H1 (cell line): Measurements from ENCODE around the gene NF1. TPM values are rescaled to one million over a fixed set of nuclear protein-coding genes. Genes with fewer than 3 reads are reported as not detected.

Experiments
- CTCF ChIA-PET: fragments of 300-600 bp; sonication (Branson Sonifier 250); formaldehyde crosslinking; loops from one replicate; lab custom pipeline; 2021; ENCODE audit not compliant: partially characterized antibody; lab: Charles Lee
- POLR2A ChIA-PET: fragments of 300-600 bp; sonication (Branson Sonifier 250); formaldehyde crosslinking; loops from one replicate; lab custom pipeline; 2021; ENCODE audit warnings: inconsistent platforms; ENCODE audit not compliant: partially characterized antibody; lab: Charles Lee
- DNase-seq, 2 experiments: peaks; one replicate each; pipeline versions ENCODE4 v3.0.0 to v3.0.0-alpha.2; 2010 to 2022; ENCODE audit warnings: low spot score in 2 of 2, low read depth in 1 of 2, mixed read lengths in 1 of 2
- FAIRE-seq: peaks from 2 replicates; lab custom pipeline; 2011; peaks lifted over from hg19 to GRCh38; lab: Jason Lieb, UNC
- H2AFZ ChIP-seq: 2 replicates; pipeline ENCODE4 v1.8.1; 2012; ENCODE audit warnings: low read length, inconsistent platforms
- H2AK5ac ChIP-seq: 2 replicates; pipeline ENCODE4 v1.6.1; 2013; ENCODE audit warnings: low read depth, low read length
- H2BK120ac ChIP-seq: replicated peaks from 2 replicates; pipeline ENCODE3; 2013; ENCODE audit warnings: low read depth, low read length, inconsistent platforms
- H2BK12ac ChIP-seq: 2 replicates; pipeline ENCODE4 v1.6.1; 2013; ENCODE audit warnings: low read depth, low read length
- H2BK15ac ChIP-seq: 2 replicates; pipeline ENCODE4 v1.6.1; 2013; ENCODE audit warnings: low read length
- H2BK20ac ChIP-seq: 2 replicates; pipeline ENCODE4 v1.6.1; 2013; ENCODE audit warnings: low read length
- H2BK5ac ChIP-seq: 2 replicates; pipeline ENCODE4 v1.6.1; 2013; ENCODE audit warnings: low read depth, low read length
- H3K14ac ChIP-seq: 2 replicates; pipeline ENCODE4 v1.6.1; 2013; ENCODE audit warnings: inconsistent platforms; ENCODE audit not compliant: insufficient read length
- H3K18ac ChIP-seq: 2 replicates; pipeline ENCODE4 v1.6.1; 2013; ENCODE audit warnings: low read length; ENCODE audit errors: extremely low read depth
- H3K23ac ChIP-seq: 2 replicates; pipeline ENCODE4 v1.6.1; 2013; ENCODE audit warnings: inconsistent platforms; ENCODE audit not compliant: insufficient read length
- H3K23me2 ChIP-seq: 2 replicates; pipeline ENCODE4 v1.6.1; 2013; ENCODE audit warnings: low read depth, low read length
- H3K27ac ChIP-seq: 2 replicates; pipeline ENCODE4 v1.6.1; 2011; ENCODE audit warnings: low read depth, low read length, inconsistent platforms
- H3K27me3 ChIP-seq, 4 experiments: replicated peaks in 1 of 4; 1 replicate in 1 of 4; 2 replicates in 3 of 4; pipeline versions ENCODE4 v1.6.1 to v1.8.1; 2011 to 2013; ENCODE audit warnings: low read length in 3 of 4, mild to moderate bottlenecking in 3 of 4, inconsistent platforms in 2 of 4, mixed read lengths in 2 of 4, moderate library complexity in 1 of 4; ENCODE audit not compliant: control insufficient read depth in 3 of 4, insufficient read depth in 3 of 4; ENCODE audit errors: extremely low read depth in 1 of 4
- H3K36me3 ChIP-seq, 4 experiments: 2 replicates each; pipeline versions ENCODE4 v1.6.1 to v1.8.1; 2011 to 2013; ENCODE audit warnings: mild to moderate bottlenecking in 4 of 4, low read length in 3 of 4, moderate library complexity in 2 of 4, control low read depth in 1 of 4, inconsistent platforms in 1 of 4; ENCODE audit not compliant: insufficient read depth in 4 of 4, control insufficient read depth in 2 of 4
- H3K4ac ChIP-seq: replicated peaks from 2 replicates; pipeline ENCODE3; 2013; ENCODE audit warnings: low read length, low read depth, mixed read lengths, inconsistent platforms; ENCODE audit not compliant: insufficient read length
- H3K4me1 ChIP-seq, 4 experiments: replicated peaks in 1 of 4; 1 replicate in 1 of 4; 2 replicates in 3 of 4; pipeline versions ENCODE4 v1.6.1 to v1.8.1; 2011 to 2013; ENCODE audit warnings: low read length in 3 of 4, inconsistent platforms in 2 of 4, mixed read lengths in 1 of 4; ENCODE audit not compliant: insufficient read depth in 4 of 4, control insufficient read depth in 3 of 4
- H3K4me2 ChIP-seq, 2 experiments: 2 replicates each; pipeline versions ENCODE4 v1.6.1 to v1.8.1; 2011 to 2013; ENCODE audit warnings: low read depth in 2 of 2, low read length in 2 of 2, control low read depth in 1 of 2, inconsistent platforms in 1 of 2, mild to moderate bottlenecking in 1 of 2; ENCODE audit not compliant: insufficient read depth in 1 of 2
- H3K4me3 ChIP-seq, 4 experiments: fragments of 200-600, 300-600 bp in 1 of 4; sonication (generic), shearing (Covaris generic), sonication (Bioruptor Twin) in 1 of 4; 2 replicates each; pipeline versions ENCODE4 v1.5.1 to v1.8.1; 2011 to 2016; ENCODE audit warnings: low read length in 4 of 4, low read depth in 3 of 4, control low read depth in 2 of 4, inconsistent platforms in 2 of 4, mild to moderate bottlenecking in 2 of 4, mixed read lengths in 1 of 4, moderate library complexity in 1 of 4; ENCODE audit not compliant: insufficient read depth in 2 of 4; ENCODE audit errors: extremely low read depth in 1 of 4
- H3K56ac ChIP-seq: replicated peaks from 2 replicates; pipeline ENCODE3; 2013; ENCODE audit warnings: low read depth, mild to moderate bottlenecking, mixed read lengths, low read length, inconsistent platforms; ENCODE audit not compliant: insufficient read length
- H3K79me1 ChIP-seq: 2 replicates; pipeline ENCODE4 v1.6.1; 2013; ENCODE audit warnings: low read depth, low read length, control low read depth
- H3K79me2 ChIP-seq, 2 experiments: 2 replicates each; pipeline versions ENCODE4 v1.6.1 to v1.8.1; 2012 to 2013; ENCODE audit warnings: low read length in 2 of 2, mild to moderate bottlenecking in 2 of 2, inconsistent platforms in 1 of 2; ENCODE audit not compliant: insufficient read depth in 2 of 2, control insufficient read depth in 1 of 2
- H3K9ac ChIP-seq, 4 experiments: replicated peaks in 1 of 4; 1 replicate in 1 of 4; 2 replicates in 3 of 4; pipeline versions ENCODE4 v1.6.1 to v1.8.1; 2011 to 2013; ENCODE audit warnings: low read depth in 3 of 4, low read length in 3 of 4, control low read depth in 2 of 4, mild to moderate bottlenecking in 2 of 4, moderate library complexity in 2 of 4, inconsistent platforms in 1 of 4; ENCODE audit errors: extremely low read depth in 1 of 4
- H3K9me3 ChIP-seq, 2 experiments: 2 replicates each; pipeline versions ENCODE4 v1.6.1 to v1.8.1; 2012 to 2013; ENCODE audit warnings: mild to moderate bottlenecking in 2 of 2, moderate library complexity in 2 of 2, control low read depth in 1 of 2, inconsistent platforms in 1 of 2, low read depth in 1 of 2, low read length in 1 of 2, mixed read lengths in 1 of 2; ENCODE audit not compliant: insufficient read depth in 2 of 2
- H4K20me1 ChIP-seq, 2 experiments: replicated peaks in 1 of 2; 2 replicates each; pipeline versions ENCODE3 to v1.8.1; 2011 to 2013; ENCODE audit warnings: inconsistent platforms in 2 of 2, low read length in 2 of 2, mild to moderate bottlenecking in 1 of 2; ENCODE audit not compliant: insufficient read depth in 2 of 2, control insufficient read depth in 1 of 2
- H4K5ac ChIP-seq: 2 replicates; pipeline ENCODE4 v1.6.1; 2013; ENCODE audit warnings: low read length, low read depth, mixed read lengths, inconsistent platforms; ENCODE audit not compliant: insufficient read length
- H4K8ac ChIP-seq: 2 replicates; pipeline ENCODE4 v1.8.0; 2013; ENCODE audit warnings: mild to moderate bottlenecking, moderate library complexity, low read length, inconsistent platforms; ENCODE audit not compliant: insufficient read depth; ENCODE audit errors: extremely low read depth
- H4K91ac ChIP-seq: replicated peaks from 2 replicates; pipeline ENCODE3; 2013; ENCODE audit warnings: low read length, mixed read lengths, inconsistent platforms; ENCODE audit not compliant: insufficient read length
- ATF3 ChIP-seq: IDR thresholded peaks from 2 replicates; pipeline ENCODE4 v1.6.1; 2011; ENCODE audit warnings: low read depth, mild to moderate bottlenecking, low read length; ENCODE audit not compliant: insufficient read depth
- BACH1 ChIP-seq: IDR thresholded peaks from 2 replicates; pipeline ENCODE4 v1.6.1; 2012; ENCODE audit warnings: low read length, improper control_type of control experiment
- BCL11A ChIP-seq, 2 experiments: IDR thresholded peaks; one replicate each; pipeline ENCODE4 v1.6.1; 2011; ENCODE audit warnings: low read depth in 2 of 2, low read length in 2 of 2, mild to moderate bottlenecking in 2 of 2
- CBX5 ChIP-seq: fragments of 300-800, 300-1000 bp; sonication (generic); IDR thresholded peaks from 2 replicates; pipeline ENCODE4 v1.7.1; 2016; ENCODE audit warnings: antibody characterized with exemption, low read length, low read depth
- CBX8 ChIP-seq: fragments of 300-800, 300-1000 bp; sonication (generic); IDR thresholded peaks from 2 replicates; pipeline ENCODE4 v1.7.1; 2016; ENCODE audit warnings: low read depth, low read length, borderline replicate concordance
- EP300 ChIP-seq, 2 experiments: IDR thresholded peaks; 1 replicate in 1 of 2; 2 replicates in 1 of 2; pipeline ENCODE4 v1.6.1; 2011 to 2012; ENCODE audit warnings: low read depth in 2 of 2, low read length in 2 of 2, mild to moderate bottlenecking in 2 of 2, borderline replicate concordance in 1 of 2, inconsistent platforms in 1 of 2, moderate library complexity in 1 of 2
- KDM1A ChIP-seq: fragments of 200-600, 300-600 bp; sonication (generic); IDR thresholded peaks from 2 replicates; pipeline ENCODE4 v1.7.1; 2016; ENCODE audit warnings: mild to moderate bottlenecking, low read length, borderline replicate concordance
- KDM5A ChIP-seq: fragments of 200-600 bp; IDR thresholded peaks from 2 replicates; pipeline ENCODE4 v1.7.1; 2012; ENCODE audit warnings: mild to moderate bottlenecking, low read length, inconsistent platforms, mixed read lengths
- RBBP5 ChIP-seq: IDR thresholded peaks from 2 replicates; pipeline ENCODE4 v1.7.1; 2012; ENCODE audit warnings: low read depth, mild to moderate bottlenecking, inconsistent platforms, low read length, moderate library complexity, borderline replicate concordance
- WGBS, 2 experiments: shearing (Covaris generic) in 1 of 2; methylation state at CpG; one replicate each; pipeline versions ENCODE4 v1.1.6 to v1.1.7; 2013 to 2015; ENCODE audit warnings: low lambda C conversion rate in 2 of 2, mixed read lengths in 2 of 2, inconsistent platforms in 1 of 2, low coverage in 1 of 2, missing lambda C conversion rate in 1 of 2; ENCODE audit not compliant: insufficient replicate concordance in 2 of 2, insufficient coverage in 1 of 2, insufficient read length in 1 of 2; ENCODE audit errors: extremely low coverage in 1 of 2, missing lambda C conversion rate in 1 of 2; 5-methylcytosine and 5-hydroxymethylcytosine counted together
- polyA plus RNA-seq, 7 experiments: library from polyadenylated mRNA; depleted of rRNA in 3 of 7; stranded (reverse) in 5 of 7; unstranded in 2 of 7; fragments of >200 nt in 5 of 7; fragments of 200-250 nt in 2 of 7; gene quantifications; 1 replicate in 5 of 7; 2 replicates in 1 of 7; 4 replicates in 1 of 7; pipeline versions ENCODE4 v1.2.1 to v1.2.3, GENCODE V29; 2011 to 2013; ENCODE audit warnings: missing spikeins in 2 of 7, mixed read lengths in 2 of 7
- total RNA-seq: library from RNA; stranded (reverse); fragmentation: NEBNext Ultra II Directional; extraction: Animal tissue kit (Norgen Biotek cat#: 25700); gene quantifications from 2 replicates; pipeline ENCODE4 v1.2.1, GENCODE V29; 2021

The NF1 gene
- total and polyA plus RNA-seq, 2 of the 8 experiments (the other 6 are each of a cell fraction or from before 2014, with no cell fraction given): 19.3 to 29.6 TPM

- peak in 1 of 2 experiments; percentile 46 for DNase-seq
- no peak overlapping the region for H4K91ac ChIP-seq
- H4K20me1 ChIP-seq: peaks cover 4 to 9% of the 10 kb centered on the region in 2 experiments
- peaks cover 7% of the 10 kb centered on the region; the same call in 1 of the 2 replicates for H3K23me2 ChIP-seq
- H3K4me2 ChIP-seq: peak overlapping the region in 1 of 2 experiments; percentile 42; a peak in 1 of 4 replicates
- peaks cover 0 to 14% (median 9%) of the 10 kb centered on the region in 4 experiments; a peak in 6 of 7 replicates for H3K4me1 ChIP-seq
- no peak overlapping the region for H2AFZ ChIP-seq
- H2BK5ac ChIP-seq: no peak overlapping the region
- no peak overlapping the region for H3K4ac ChIP-seq
- no peak overlapping the region for H3K23ac ChIP-seq
- H3K79me2 ChIP-seq: no peaks in the 10 kb centered on the region
- H3K36me3 ChIP-seq: no peaks in the 10 kb centered on the region
- H2BK20ac ChIP-seq: no peak overlapping the region
- peak overlapping the region; percentile 75; the same call in 1 of the 2 replicates for H2BK12ac ChIP-seq
- no peak overlapping the region for H3K18ac ChIP-seq
- ChIA-PET CTCF (interaction anchor here (1.1 to 1.6 kb wide), 3 partner anchors 8 to 20 kb away, joined by 3 to 5 read pairs (median 3); no protein-coding TSS in a partner anchor), POLR2A (no interaction called here)
- 96% methylated on average over 17 of the region's 17 CpGs; no CpG with 5 or more reads in 1 of the 2 experiments for WGBS, 2 experiments
- no peak overlapping the region for H2AK5ac ChIP-seq
- no peak overlapping the region for H2BK120ac ChIP-seq
- H3K14ac ChIP-seq: no peak overlapping the region
- no peak for FAIRE-seq
- no peak overlapping the region for H4K5ac ChIP-seq
- H3K4me3 ChIP-seq: no peak overlapping the region
- H3K56ac ChIP-seq: no peak overlapping the region
- no peak overlapping the region for H3K9ac ChIP-seq
- no peaks in the 10 kb centered on the region; the same call in 1 of the 2 replicates for H3K79me1 ChIP-seq
- H4K8ac ChIP-seq: peak overlapping the region; percentile 28; the same call in 1 of the 2 replicates
- peaks cover 1 to 29% (median 22%) of the 10 kb centered on the region in 4 experiments for H3K27me3 ChIP-seq
- H2BK15ac ChIP-seq: no peak overlapping the region
- no peaks in the 10 kb centered on the region for H3K9me3 ChIP-seq
- H3K27ac ChIP-seq: no peak overlapping the region
- TF ChIP-seq KDM1A (no peak), CBX8 (no peak), RBBP5 (no peak), CBX5 (no peak), EP300 (IDR thresholded peaks at IDR 0.05; ENCODE audit: borderline replicate concordance in 1 of 2, low read depth in 2 of 2, low read length in 2 of 2) (no peak), ATF3 (no peak), BACH1 (no peak), BCL11A (IDR thresholded peaks at IDR 0.05; ENCODE audit: low read depth in 2 of 2, low read length in 2 of 2) (no peak), KDM5A (no peak)
Observed at GRCh38 chr17:31392856-31393748, 298.3 kb downstream of the NF1 start.
